Uterus (tissue), 4 donors: ENCODE results near the gene PRIMA1. TPM values are rescaled to one million over a fixed set of nuclear protein-coding genes. Genes with fewer than 3 reads are reported as not detected.

Source experiments
- DNase-seq, 2 donors: peaks; one replicate each; pipeline ENCODE4 v3.0.0-alpha.2; 2019 to 2020
- H3K27ac ChIP-seq, 2 donors: fragments of 200-600 bp; sonication (generic); 1 replicate in 1 of 2; 2 replicates in 1 of 2; pipeline ENCODE4 v1.5.1; 2016 to 2018
- H3K27me3 ChIP-seq, 2 donors: fragments of 200-600 bp; sonication (generic); one replicate each; pipeline ENCODE4 v1.5.1; 2018 to 2019; ENCODE audit warnings: control low read depth in 1 of 2
- H3K36me3 ChIP-seq, 2 donors: fragments of 200-600 bp; sonication (generic); one replicate each; pipeline ENCODE4 v1.5.1; 2019; ENCODE audit warnings: control low read depth in 1 of 2
- H3K4me1 ChIP-seq, 2 donors: fragments of 200-600 bp; sonication (generic); one replicate each; pipeline ENCODE4 v1.5.1; 2018 to 2019; ENCODE audit warnings: control low read depth in 1 of 2
- H3K4me3 ChIP-seq, 2 donors: fragments of 200-600 bp; sonication (generic); 1 replicate in 1 of 2; 2 replicates in 1 of 2; pipeline ENCODE4 v1.5.1; 2018 to 2019; ENCODE audit warnings: mild to moderate bottlenecking in 1 of 2
- H3K9me3 ChIP-seq, 2 donors: fragments of 200-600 bp; sonication (generic); one replicate each; pipeline ENCODE4 v1.5.1; 2019; ENCODE audit warnings: control low read depth in 1 of 2
- CTCF ChIP-seq, 4 experiments: fragments of 200-600 bp in 2 of 4; fragments of 450-650 bp in 2 of 4; sonication (generic) in 2 of 4; IDR thresholded peaks; one replicate each; pipeline ENCODE4 v1.5.1; 2016 to 2019; ENCODE audit warnings: antibody characterized with exemption in 4 of 4, mild to moderate bottlenecking in 2 of 4, moderate library complexity in 1 of 4
- POLR2A ChIP-seq, 2 donors: fragments of 450-650 bp; IDR thresholded peaks; one replicate each; pipeline ENCODE4 v1.6.1; 2016; ENCODE audit warnings: antibody characterized with exemption in 2 of 2, mild to moderate bottlenecking in 1 of 2, moderate library complexity in 1 of 2
- intact Hi-C: fragments of 100-400 bp; cut with DNase I; formaldehyde crosslinking; loops from one replicate; pipeline ENCODE4 v1.15.1; 2023; ENCODE audit warnings: low total_unique reads
- total RNA-seq, 4 donors: library from RNA; depleted of rRNA in 3 of 4; stranded (reverse); fragments of >200 nt in 3 of 4; gene quantifications; one replicate each; pipeline versions ENCODE4 v1.1.0 to v1.2.4, GENCODE V29; 2014 to 2023
- donor health status: DM: yes; HTN: yes; CAD: no.

PRIMA1 gene
- total RNA-seq, 4 donors from 2014 or later: 0.48 to 24.5 (median 3.8) TPM

DNA sequence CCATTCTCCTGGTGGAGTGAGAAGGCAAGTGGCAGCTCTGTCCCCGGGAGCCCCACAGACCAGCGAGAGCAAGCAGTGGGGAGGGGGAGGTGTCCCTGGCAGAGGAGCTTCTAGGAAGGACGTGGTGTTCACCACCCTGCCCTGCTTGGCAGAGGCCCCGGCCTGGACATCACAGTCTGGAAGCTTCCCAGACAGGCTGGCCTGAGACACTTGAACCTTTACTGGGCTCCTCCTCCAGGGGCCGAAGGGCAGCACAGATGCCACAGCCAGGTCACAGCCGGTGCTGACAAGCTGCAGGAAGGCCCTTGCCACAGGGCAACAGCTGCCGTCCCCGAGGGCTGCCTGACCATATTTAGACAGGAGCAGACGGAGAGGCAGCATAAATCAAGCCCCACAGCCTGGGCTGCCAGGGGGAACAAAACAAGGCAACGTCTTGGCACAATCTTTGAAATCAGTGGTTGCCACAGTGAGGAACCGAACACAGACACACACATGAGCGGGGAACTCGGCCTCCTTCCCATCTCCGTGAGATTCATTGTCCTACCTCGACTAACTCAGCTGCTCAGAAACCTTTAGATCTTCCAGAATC, 28.5 kb downstream of the PRIMA1 start:
- no peak overlapping the region for H3K4me3 ChIP-seq
- DNase-seq: peak; percentile 76
- TF ChIP-seq CTCF (IDR thresholded peaks at IDR 0.05): no peak
- TF ChIP-seq POLR2A (IDR thresholded peaks at IDR 0.05): no peak
- no peaks in the 10 kb centered on the region for H3K27me3 ChIP-seq
- peak overlapping the region; percentile 62 to 68 for H3K27ac ChIP-seq
- no peaks in the 10 kb centered on the region for H3K36me3 ChIP-seq
- peaks cover 0 to 10% of the 10 kb centered on the region in 2 donors for H3K4me1 ChIP-seq
- H3K9me3 ChIP-seq: no peaks in the 10 kb centered on the region
- intact Hi-C loops: no loop called here

DNA sequence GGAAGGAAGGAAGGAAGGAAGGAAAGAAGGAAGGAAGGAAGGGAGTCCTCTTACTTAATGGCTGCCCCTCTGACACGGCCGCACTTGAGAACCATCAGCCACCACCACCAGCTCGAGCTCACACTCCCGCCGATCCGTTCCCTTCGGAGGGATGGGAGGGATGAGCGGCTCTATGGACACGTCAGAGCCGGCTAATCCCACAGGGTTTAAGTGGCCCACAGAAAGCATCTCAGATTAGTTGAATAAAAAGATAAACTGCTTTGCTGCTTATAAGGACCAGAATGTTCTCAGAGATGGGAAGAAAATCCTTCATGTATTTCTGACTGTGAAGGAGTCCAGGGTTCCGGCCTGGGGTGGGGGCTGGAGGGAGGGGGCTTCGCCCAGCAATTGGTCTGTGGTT, 31.1 kb downstream of the PRIMA1 start:
- TF ChIP-seq POLR2A (IDR thresholded peaks at IDR 0.05) (no peak), CTCF (IDR thresholded peaks at IDR 0.05) (no peak)
- no peak for DNase-seq

DNA sequence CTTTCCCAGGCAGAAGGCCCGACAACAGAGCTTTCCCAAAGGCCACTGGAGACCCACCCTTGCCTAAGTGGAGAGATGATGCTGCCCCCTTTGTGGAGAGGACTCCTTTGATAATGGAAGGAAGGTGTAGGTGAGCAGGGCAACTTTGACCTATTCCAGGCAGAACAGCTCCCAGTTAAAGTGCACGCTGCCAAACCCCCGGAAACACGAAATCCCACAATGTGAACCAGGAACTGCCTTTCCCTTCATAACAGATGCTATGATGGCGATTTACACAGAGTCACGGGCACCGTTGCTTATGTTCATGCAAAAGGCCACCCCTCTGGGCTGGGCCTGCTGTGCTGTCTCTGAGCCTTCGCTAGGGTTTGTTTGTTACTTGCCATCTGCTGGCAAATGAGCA, 34.6 kb downstream of the PRIMA1 start:
- H3K36me3 ChIP-seq: no peaks in the 10 kb centered on the region
- H3K9me3 ChIP-seq: no peaks in the 10 kb centered on the region
- no peak overlapping the region for H3K27ac ChIP-seq
- H3K4me3 ChIP-seq: no peak overlapping the region
- TF ChIP-seq POLR2A (IDR thresholded peaks at IDR 0.05): no peak
- no peak for TF ChIP-seq CTCF (IDR thresholded peaks at IDR 0.05)
- intact Hi-C loops: no loop called here
- H3K27me3 ChIP-seq: no peaks in the 10 kb centered on the region
- H3K4me1 ChIP-seq: no peaks in the 10 kb centered on the region
- no peak for DNase-seq

More for the DNA sequence above, 31.1 kb downstream of the PRIMA1 start:
- Histone ChIP-seq H3K36me3 (no peaks in the 10 kb centered on the region), H3K4me3 (no peak overlapping the region), H3K4me1 (no peaks in the 10 kb centered on the region), H3K27me3 (no peaks in the 10 kb centered on the region), H3K27ac (no peak overlapping the region), H3K9me3 (no peaks in the 10 kb centered on the region)
- intact Hi-C loops: no loop called here

GRCh38 chr14:93752980-93753561, 35.2 kb downstream of the PRIMA1 start:
- no peak overlapping the region for H3K4me3 ChIP-seq
- TF ChIP-seq CTCF (IDR thresholded peaks at IDR 0.05) (no peak), POLR2A (IDR thresholded peaks at IDR 0.05) (no peak)
- H3K27ac ChIP-seq: no peak overlapping the region
- DNase-seq: no peak
- no peaks in the 10 kb centered on the region for H3K4me1 ChIP-seq
- H3K9me3 ChIP-seq: no peaks in the 10 kb centered on the region
- no peaks in the 10 kb centered on the region for H3K27me3 ChIP-seq
- H3K36me3 ChIP-seq: no peaks in the 10 kb centered on the region
- intact Hi-C loops: no loop called here

- Histone ChIP-seq H3K27ac (no peak overlapping the region), H3K4me1 (no peaks in the 10 kb centered on the region), H3K4me3 (no peak overlapping the region), H3K9me3 (no peaks in the 10 kb centered on the region), H3K27me3 (no peaks in the 10 kb centered on the region), H3K36me3 (no peaks in the 10 kb centered on the region)
- TF ChIP-seq CTCF (IDR thresholded peaks at IDR 0.05) (no peak), POLR2A (IDR thresholded peaks at IDR 0.05) (no peak)
- DNase-seq: no peak
- intact Hi-C loops: no loop called here
Observed at GRCh38 chr14:93751946-93752655, 36.2 kb downstream of the PRIMA1 start.
